Hindlimb muscle (tissue), 1 donor: Measurements from ENCODE around the gene PLD6. TPM values are rescaled to one million over a fixed set of nuclear protein-coding genes. Genes with fewer than 3 reads are reported as not detected.
A peak's percentile ranks its signal among the peaks of the same experiment; 100 is the strongest.

Experiments
- DNase-seq: peaks from one replicate; pipeline ENCODE4 v3.0.0-alpha.2; 2013
- polyA plus RNA-seq: library from polyadenylated mRNA; unstranded; fragments of 120-200 nt; gene quantifications from one replicate; pipeline ENCODE4 v1.2.1, GENCODE V29; 2013; ENCODE audit not compliant: insufficient read length

PLD6 gene
- polyA plus RNA-seq, 1 donor = 5.0 TPM

- no peak for DNase-seq
These were observed 21.7 kb upstream of the PLD6 start for GRCh38 chr17:17227608-17228520.

- no peak for DNase-seq
These were observed 20.5 kb upstream of the PLD6 start for GRCh38 chr17:17226451-17227265.

GRCh38 chr17:17225901-17226300 lies 19.8 kb upstream of the PLD6 start:
- DNase-seq = no peak

- DNase-seq = no peak
These were observed 18.0 kb upstream of the PLD6 start for GRCh38 chr17:17224137-17224536.

- no peak for DNase-seq
These were observed 17.6 kb upstream of the PLD6 start for GRCh38 chr17:17223736-17224135.

- DNase-seq = no peak
These were observed 15.2 kb upstream of the PLD6 start for GRCh38 chr17:17221329-17221728.

- no peak for DNase-seq
These were observed 14.4 kb upstream of the PLD6 start for GRCh38 chr17:17220529-17220928.

GRCh38 chr17:17217995-17218394 lies 11.9 kb upstream of the PLD6 start:
- DNase-seq = no peak

GRCh38 chr17:17216776-17217175 lies 10.6 kb upstream of the PLD6 start:
- no peak for DNase-seq

GRCh38 chr17:17216236-17216635 lies 10.1 kb upstream of the PLD6 start:
- no peak for DNase-seq

GRCh38 chr17:17215575-17215974 lies 9.4 kb upstream of the PLD6 start:
- DNase-seq = no peak

GRCh38 chr17:17214646-17215436 lies 8.7 kb upstream of the PLD6 start:
- DNase-seq = no peak

- no peak for DNase-seq
These were observed 7.6 kb upstream of the PLD6 start for GRCh38 chr17:17213775-17214174.

- no peak for DNase-seq
These were observed 1.9 kb upstream of the PLD6 start for GRCh38 chr17:17207998-17208397.

- peak; percentile 38 for DNase-seq
These were observed 791 bp upstream of the PLD6 start for GRCh38 chr17:17206913-17207335.

- peak; percentile 62 for DNase-seq
These were observed 587 bp downstream of the PLD6 start for GRCh38 chr17:17205368-17206123.

GRCh38 chr17:17204635-17205231 lies 1.4 kb downstream of the PLD6 start:
- DNase-seq = no peak

- DNase-seq = no peak
These were observed 2.0 kb downstream of the PLD6 start for GRCh38 chr17:17204041-17204591.

- DNase-seq = no peak
These were observed 2.9 kb downstream of the PLD6 start for GRCh38 chr17:17203173-17203730.

- DNase-seq = no peak
These were observed 4.2 kb downstream of the PLD6 start for GRCh38 chr17:17201907-17202306.

GRCh38 chr17:17201271-17201670 lies 4.9 kb downstream of the PLD6 start:
- DNase-seq = no peak
